Upper lobe of left lung (tissue), 4 donors: ENCODE measurements around the gene CLDN2.

Source experiments
- CTCF ChIP-seq, 6 experiments: fragments of 450-650 bp in 4 of 6; fragments of 200-600 bp in 2 of 6; sonication (generic) in 2 of 6; IDR thresholded peaks; one replicate each; pipeline ENCODE4 v1.5.1; 2016 to 2019; ENCODE audit warnings: antibody characterized with exemption in 6 of 6
- EP300 ChIP-seq, 4 donors: sonication (generic); formaldehyde crosslinking; IDR thresholded peaks; one replicate each; pipeline ENCODE4 v1.5.1; 2017; ENCODE audit warnings: antibody characterized with exemption in 4 of 4, control low read depth in 2 of 4
- POLR2A ChIP-seq, 4 donors: fragments of 450-650 bp; IDR thresholded peaks; one replicate each; pipeline ENCODE4 v1.5.1; 2016 to 2017; ENCODE audit warnings: antibody characterized with exemption in 4 of 4, mild to moderate bottlenecking in 2 of 4
- POLR2AphosphoS5 ChIP-seq, 2 donors: sonication (generic); formaldehyde crosslinking; IDR thresholded peaks; one replicate each; pipeline ENCODE4 v1.5.1; 2017; ENCODE audit warnings: antibody characterized with exemption in 2 of 2

- no peak for TF ChIP-seq CTCF (IDR thresholded peaks at IDR 0.05)
- TF ChIP-seq POLR2A (IDR thresholded peaks at IDR 0.05): no peak
- TF ChIP-seq EP300 (IDR thresholded peaks at IDR 0.05): no peak
- no peak for TF ChIP-seq POLR2AphosphoS5 (IDR thresholded peaks at IDR 0.05)
Observed at GRCh38 chrX:106897259-106897658, 22.9 kb upstream of the CLDN2 start.
